ENCODE data around the gene CCNK. TPM values are rescaled to one million over a fixed set of nuclear protein-coding genes. Genes with fewer than 3 reads are reported as not detected.

The CCNK gene
- total and polyA plus RNA-seq, 10 of the 15 experiments (the other 5 are each of a cell fraction or from before 2014, with no cell fraction given): 10.8 to 88.0 (median 22.5) TPM

DNA sequence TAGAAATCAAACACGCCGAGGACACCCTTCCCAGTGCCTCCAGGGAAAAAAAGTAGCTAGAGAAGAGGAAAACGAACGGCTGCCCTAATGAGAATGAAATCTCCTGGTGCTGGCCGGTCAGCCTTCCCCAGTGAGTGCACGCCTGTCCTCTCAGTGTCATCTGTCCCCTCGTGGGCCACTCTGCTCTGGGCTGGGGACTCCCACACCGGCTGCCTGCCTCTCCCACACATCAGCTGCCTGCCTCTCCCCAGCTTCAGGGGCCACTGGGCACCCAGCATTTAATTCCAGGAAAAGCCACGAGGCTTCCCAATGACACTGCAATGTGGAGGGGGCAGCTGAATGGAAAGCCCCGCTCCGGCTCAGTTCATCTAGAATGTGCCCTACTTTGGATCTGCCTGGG is 63.8 kb downstream of the CCNK start (continued):
- no peak for TF ChIP-seq RAD21 (IDR thresholded peaks at IDR 0.05; ENCODE audit: insufficient read depth, low read depth, low read length)
- TF ChIP-seq BCL11A (IDR thresholded peaks at IDR 0.05; ENCODE audit: low read depth, low read length): no peak
- no peak for TF ChIP-seq MEF2B (IDR thresholded peaks at IDR 0.05; ENCODE audit: partially characterized antibody, poor library complexity, severe bottlenecking)

DNA sequence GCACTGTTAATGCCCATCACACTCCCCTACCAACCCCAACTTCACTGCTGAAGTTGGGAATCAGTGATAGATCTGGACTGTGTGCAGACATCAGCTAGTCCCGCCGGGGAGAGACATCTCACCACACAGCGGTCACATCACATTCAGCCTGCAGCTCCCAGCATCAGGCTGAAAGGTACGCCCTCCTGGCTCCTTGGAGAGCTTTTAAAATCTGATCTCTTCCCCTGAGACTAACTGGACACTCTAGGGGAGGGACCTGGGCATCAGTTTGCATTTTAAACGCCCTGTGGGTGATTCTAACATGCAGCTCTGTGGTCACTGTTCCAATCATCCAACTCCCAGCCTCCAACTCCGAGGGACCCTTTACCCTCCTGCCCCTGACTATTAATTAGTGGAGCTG is 64.4 kb downstream of the CCNK start:
- POLR2A ChIA-PET: no interaction called here
- no peak overlapping the region for H3K4me3 ChIP-seq
- SMC1A ChIA-PET (ENCODE audit: uncharacterized antibody, unreplicated experiment): interaction anchor here (0.8 kb wide), 1 partner anchor 49 kb away, joined by 3 read pairs; no protein-coding TSS in a partner anchor
- H3K4me2 ChIP-seq (ENCODE audit: control insufficient read depth, insufficient read depth): no peak overlapping the region
- TF ChIP-seq TCF12 (IDR thresholded peaks at IDR 0.05; ENCODE audit: low read depth, low read length): no peak
- TF ChIP-seq CEBPB (IDR thresholded peaks at IDR 0.05; ENCODE audit: borderline replicate concordance in 1 of 2, low read depth in 2 of 2, low read length in 2 of 2): no peak
- TF ChIP-seq IKZF2 (IDR thresholded peaks at IDR 0.05): no peak
- no peak for TF ChIP-seq HSF1 (IDR thresholded peaks at IDR 0.05; ENCODE audit: low read depth, low read length)
- TF ChIP-seq EED (IDR thresholded peaks at IDR 0.05; ENCODE audit: low read depth): no peak
- TF ChIP-seq JUND (IDR thresholded peaks at IDR 0.05; ENCODE audit: low read depth, low read length): no peak
- TF ChIP-seq ZBTB4 (CRISPR knock-in tag; IDR thresholded peaks at IDR 0.05): no peak
- TF ChIP-seq ZNF24 (IDR thresholded peaks at IDR 0.05): no peak
- TF ChIP-seq NFYA (IDR thresholded peaks at IDR 0.05; ENCODE audit: borderline replicate concordance, low read depth, low read length): no peak
- no peak for TF ChIP-seq HDGF (IDR thresholded peaks at IDR 0.05)
- TF ChIP-seq, protein P1, sequence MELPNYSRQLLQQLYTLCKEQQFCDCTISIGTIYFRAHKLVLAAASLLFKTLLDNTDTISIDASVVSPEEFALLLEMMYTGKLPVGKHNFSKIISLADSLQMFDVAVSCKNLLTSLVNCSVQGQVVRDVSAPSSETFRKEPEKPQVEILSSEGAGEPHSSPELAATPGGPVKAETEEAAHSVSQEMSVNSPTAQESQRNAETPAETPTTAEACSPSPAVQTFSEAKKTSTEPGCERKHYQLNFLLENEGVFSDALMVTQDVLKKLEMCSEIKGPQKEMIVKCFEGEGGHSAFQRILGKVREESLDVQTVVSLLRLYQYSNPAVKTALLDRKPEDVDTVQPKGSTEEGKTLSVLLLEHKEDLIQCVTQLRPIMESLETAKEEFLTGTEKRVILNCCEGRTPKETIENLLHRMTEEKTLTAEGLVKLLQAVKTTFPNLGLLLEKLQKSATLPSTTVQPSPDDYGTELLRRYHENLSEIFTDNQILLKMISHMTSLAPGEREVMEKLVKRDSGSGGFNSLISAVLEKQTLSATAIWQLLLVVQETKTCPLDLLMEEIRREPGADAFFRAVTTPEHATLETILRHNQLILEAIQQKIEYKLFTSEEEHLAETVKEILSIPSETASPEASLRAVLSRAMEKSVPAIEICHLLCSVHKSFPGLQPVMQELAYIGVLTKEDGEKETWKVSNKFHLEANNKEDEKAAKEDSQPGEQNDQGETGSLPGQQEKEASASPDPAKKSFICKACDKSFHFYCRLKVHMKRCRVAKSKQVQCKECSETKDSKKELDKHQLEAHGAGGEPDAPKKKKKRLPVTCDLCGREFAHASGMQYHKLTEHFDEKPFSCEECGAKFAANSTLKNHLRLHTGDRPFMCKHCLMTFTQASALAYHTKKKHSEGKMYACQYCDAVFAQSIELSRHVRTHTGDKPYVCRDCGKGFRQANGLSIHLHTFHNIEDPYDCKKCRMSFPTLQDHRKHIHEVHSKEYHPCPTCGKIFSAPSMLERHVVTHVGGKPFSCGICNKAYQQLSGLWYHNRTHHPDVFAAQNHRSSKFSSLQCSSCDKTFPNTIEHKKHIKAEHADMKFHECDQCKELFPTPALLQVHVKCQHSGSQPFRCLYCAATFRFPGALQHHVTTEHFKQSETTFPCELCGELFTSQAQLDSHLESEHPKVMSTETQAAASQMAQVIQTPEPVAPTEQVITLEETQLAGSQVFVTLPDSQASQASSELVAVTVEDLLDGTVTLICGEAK (IDR thresholded peaks at IDR 0.05; ENCODE audit: borderline replicate concordance): no peak
- TF ChIP-seq BACH1 (IDR thresholded peaks at IDR 0.05; ENCODE audit: borderline replicate concordance): no peak
- RAD21 ChIA-PET (ENCODE audit: unreplicated experiment): no interaction called here
- no peak overlapping the region for H3K9ac ChIP-seq (ENCODE audit: control insufficient read depth, insufficient read depth, low read length)
- no peak overlapping the region for H2AFZ ChIP-seq (ENCODE audit: control insufficient read depth, low read depth, low read length)
- H3K79me2 ChIP-seq (ENCODE audit: control insufficient read depth, insufficient read depth, low read length): no peaks in the 10 kb centered on the region
- no peak overlapping the region for H3K27ac ChIP-seq (ENCODE audit: control insufficient read depth, insufficient read depth)
- intact Hi-C loops (cut with micrococcal nuclease; ENCODE audit: unreplicated experiment) (no loop called here), in situ Hi-C loops (cut with MboI) (no loop called here)
- 34% methylated on average over 6 of the region's 6 CpGs for whole genome bisulfite sequencing (ENCODE audit: insufficient coverage, insufficient replicate concordance, low lambda C conversion rate, missing lambda C conversion rate)
- CTCF ChIA-PET: no interaction called here
- ATAC-seq: no peak
- H3K4me1 ChIP-seq (ENCODE audit: control insufficient read depth, insufficient read depth, low read length): 0 out of 2 replicates have a peak, but pooled peaks cover 2% of the 10 kb centered on the region
- no peak for DNase-seq (ENCODE audit: low read depth, low spot score)
- no TSS peak for BruUV-seq (replicated peaks)
- H3K27me3 ChIP-seq (replicated peaks in 1 of 2; ENCODE audit: control insufficient read depth in 2 of 2, insufficient read depth in 2 of 2, low read length in 1 of 2): no peaks in the 10 kb centered on the region
- H4K20me1 ChIP-seq (ENCODE audit: control insufficient read depth, insufficient read depth): no peaks in the 10 kb centered on the region
- H3K36me3 ChIP-seq (ENCODE audit: control insufficient read depth in 2 of 2, insufficient read depth in 2 of 2, low read length in 1 of 2): no peaks in the 10 kb centered on the region
- no peaks in the 10 kb centered on the region for H3K9me3 ChIP-seq (replicated peaks; ENCODE audit: control insufficient read depth, insufficient read depth, low read length)
- no peak for FAIRE-seq

All from GM12878 (cell line).